NCI-H345 (cell line): ENCODE results near the gene ERC2.

ENCODE experiments used
- DNase-seq: peaks from one replicate; lab custom pipeline; 2025; lab: John Stamatoyannopoulos, UW

ERC2 gene

DNA sequence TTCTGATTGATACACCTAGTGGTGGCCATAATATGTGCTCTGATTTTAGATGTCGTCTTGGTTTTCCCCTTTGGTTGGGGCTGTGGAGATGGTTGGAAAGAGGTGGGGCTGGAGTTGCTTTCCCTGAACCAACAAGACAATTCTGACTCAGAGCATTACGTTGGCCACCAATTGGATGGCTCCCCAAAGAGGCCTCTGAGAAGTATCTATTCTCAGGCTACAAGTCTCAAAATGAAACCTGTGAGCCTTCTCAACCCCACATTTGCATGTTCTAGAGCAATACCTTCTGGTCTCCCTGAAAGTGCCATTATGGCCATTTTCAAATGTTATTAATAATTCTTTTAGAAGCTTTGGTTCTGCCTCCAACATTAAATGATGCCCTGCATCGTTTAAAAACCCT lies 792.8 kb downstream of the ERC2 start:
- no peak for DNase-seq

DNA sequence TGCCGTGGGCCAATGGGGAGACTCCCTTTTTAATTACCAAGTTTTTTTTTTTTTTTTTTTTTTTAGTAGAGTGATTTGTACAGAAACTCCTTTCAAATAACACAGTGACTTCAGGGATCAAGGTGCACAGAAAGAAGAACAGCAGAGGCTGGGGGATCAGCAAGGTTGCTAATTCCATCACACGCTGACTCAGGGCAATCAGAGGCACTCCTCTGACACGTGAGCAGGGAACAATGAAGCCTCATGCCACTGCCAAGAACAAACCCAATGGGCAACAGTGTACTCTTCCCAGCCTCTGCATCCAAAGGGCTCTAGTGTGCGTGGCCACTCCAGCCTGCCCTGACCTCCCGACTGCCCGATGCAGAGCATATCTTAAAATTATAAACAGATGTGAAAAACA lies 794.5 kb downstream of the ERC2 start:
- no peak for DNase-seq

DNA sequence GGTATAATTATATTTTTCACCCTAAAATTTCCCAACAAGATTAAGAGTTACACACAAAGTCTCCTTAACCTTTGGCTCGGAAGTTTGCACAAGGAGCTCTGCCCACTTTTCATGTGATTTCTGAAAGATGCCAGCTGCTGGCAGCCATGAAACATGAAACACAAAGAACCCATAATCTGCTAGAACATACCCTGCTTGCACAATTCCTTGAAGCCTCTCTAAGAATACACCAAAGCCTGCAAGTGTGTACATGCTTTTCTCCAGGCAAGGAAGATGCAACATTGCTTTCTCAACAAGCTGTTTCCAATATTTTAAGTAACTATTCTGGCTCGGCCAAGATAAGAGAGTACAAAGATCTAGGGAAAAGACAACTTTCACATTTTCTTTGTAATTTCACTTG lies 799.1 kb downstream of the ERC2 start:
- DNase-seq = no peak

- DNase-seq = no peak
Observed at GRCh38 chr3:55668359-55668758, 799.9 kb downstream of the ERC2 start.

GRCh38 chr3:55664387-55664786 lies 803.9 kb downstream of the ERC2 start:
- no peak for DNase-seq

GRCh38 chr3:55662683-55663082 lies 805.6 kb downstream of the ERC2 start:
- no peak for DNase-seq

- no peak for DNase-seq
Observed at GRCh38 chr3:55661571-55661970, 806.7 kb downstream of the ERC2 start.

DNA sequence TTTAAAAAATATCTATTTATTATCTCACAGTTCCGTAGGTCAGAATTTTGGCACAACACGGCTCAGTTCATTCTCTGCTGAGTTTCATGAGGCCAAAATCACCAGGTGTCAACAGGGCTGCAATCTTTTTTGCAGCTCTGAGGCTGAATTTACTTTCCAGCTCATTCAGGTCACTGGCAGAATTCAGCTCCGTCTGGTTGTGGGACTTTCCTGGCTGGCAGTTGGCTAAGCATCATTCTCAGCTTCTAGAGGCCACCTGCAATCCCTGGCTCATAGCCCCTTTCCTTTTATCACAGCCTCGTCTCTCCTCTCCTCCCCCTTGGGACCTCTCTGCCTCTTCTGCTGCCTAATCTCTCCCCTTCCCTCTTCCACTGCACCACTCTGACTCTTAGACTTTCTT lies 807.1 kb downstream of the ERC2 start:
- no peak for DNase-seq

DNA sequence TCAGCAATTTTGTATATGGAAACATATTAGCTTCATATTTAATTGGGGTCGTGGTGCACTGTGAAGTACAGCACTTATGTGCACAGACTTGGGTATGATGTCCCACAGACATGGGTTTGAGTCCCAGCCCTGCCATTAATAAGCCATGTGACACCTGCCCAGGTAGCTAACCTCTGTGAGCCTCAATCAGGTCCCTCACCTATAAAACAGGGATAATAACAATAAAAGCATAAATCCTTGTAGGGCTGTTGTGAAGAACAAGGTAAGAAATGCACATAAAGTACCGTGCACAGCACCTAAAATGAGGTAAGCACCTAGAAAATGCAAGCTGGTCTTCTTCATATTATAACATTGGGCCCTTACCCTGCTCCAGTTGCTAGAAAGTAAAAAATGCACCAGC lies 807.6 kb downstream of the ERC2 start:
- DNase-seq = no peak

GRCh38 chr3:55659701-55660100 lies 808.6 kb downstream of the ERC2 start:
- DNase-seq = no peak

DNA sequence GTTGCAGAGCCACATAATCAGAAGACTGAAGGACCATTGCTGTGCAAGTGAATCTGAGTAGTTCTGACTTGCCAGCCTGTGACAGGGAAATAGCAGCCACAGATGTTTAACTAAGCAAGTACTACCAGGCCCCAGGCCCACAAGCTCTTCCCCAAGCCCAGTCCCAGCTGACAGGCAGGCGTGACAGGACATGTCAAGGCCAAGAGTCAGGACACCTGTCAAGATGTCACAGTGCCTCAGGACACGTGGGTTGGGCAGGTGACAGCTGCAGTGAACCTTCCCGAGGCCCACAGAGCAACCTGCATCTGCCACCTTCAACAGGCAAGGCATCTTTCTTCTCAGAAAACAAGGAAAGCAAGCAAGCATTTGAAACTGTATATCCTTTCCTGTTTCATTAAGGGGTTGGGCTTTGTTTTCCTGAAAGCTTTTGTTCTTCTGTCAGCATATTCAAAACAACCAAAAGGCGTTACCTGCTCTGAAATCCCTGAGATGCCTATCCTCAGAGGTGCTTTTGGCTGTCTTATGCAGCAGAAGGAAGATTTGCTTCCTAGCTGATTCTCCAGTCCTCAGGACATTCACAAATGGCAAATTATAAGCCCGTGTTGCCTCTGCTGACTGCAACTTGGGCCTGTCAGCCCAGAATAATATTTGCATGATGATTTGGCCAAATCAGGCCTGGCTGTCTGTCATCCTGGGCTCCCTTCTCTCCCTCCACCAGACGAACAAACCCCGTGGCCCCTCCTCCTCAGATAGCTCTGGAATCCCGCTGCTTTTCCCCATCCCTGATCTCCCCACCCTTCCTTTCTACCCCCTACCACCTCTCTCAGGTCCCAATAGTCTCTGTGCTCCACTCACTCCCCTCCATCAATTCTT lies 809.3 kb downstream of the ERC2 start:
- DNase-seq = no peak

DNA sequence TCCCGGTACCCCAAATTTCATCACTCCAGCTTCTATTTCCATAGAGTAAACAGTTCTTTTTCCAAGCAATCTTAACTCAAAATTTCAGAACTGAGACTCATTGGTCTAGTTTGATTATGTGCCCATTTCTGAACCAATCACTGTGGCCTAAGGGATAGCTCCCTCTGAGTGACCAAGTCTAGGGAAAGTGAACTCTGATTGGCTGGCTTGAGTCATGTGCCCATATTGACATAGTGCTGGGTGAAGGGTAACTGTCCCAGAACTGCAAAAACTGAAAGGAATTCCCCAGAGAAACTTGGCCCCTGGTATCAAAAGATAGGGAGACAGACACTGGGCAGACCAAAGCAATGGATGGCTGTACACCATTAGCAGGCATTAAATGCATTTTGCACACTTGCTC lies 810.0 kb downstream of the ERC2 start:
- DNase-seq = no peak

GRCh38 chr3:55655544-55655943 lies 812.7 kb downstream of the ERC2 start:
- DNase-seq = no peak

DNA sequence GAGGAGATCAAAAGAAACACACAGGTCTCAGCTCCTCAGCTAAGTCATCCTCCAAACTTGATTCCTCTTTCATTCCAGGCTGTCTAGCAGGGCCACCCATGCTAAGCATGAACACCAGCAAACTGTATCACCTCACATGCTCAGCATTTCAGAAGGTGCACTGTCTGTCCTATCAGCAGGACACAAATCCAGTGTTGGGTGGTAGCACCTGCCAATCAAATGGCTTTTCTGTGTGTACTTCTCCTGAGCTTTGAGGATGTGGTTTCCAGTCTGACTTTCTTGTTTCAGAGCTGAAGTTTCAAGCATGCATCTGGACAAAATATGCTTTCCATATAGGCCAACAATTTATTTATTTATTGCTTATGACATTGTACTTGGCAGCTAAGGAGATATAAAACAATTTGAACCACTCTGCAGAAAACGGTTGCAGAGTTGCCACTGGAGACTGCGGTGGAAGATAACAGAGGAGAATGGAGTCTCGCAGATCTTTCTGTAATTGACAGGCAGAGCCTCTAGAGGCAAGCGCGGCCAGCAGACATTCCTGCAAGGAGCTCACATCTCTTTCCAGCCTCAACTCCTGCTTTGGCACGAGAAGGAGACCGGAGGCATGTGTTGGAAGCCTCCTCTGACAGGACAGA lies 814.0 kb downstream of the ERC2 start:
- DNase-seq = no peak

- no peak for DNase-seq
Observed at GRCh38 chr3:55651011-55651410, 817.3 kb downstream of the ERC2 start.

DNA sequence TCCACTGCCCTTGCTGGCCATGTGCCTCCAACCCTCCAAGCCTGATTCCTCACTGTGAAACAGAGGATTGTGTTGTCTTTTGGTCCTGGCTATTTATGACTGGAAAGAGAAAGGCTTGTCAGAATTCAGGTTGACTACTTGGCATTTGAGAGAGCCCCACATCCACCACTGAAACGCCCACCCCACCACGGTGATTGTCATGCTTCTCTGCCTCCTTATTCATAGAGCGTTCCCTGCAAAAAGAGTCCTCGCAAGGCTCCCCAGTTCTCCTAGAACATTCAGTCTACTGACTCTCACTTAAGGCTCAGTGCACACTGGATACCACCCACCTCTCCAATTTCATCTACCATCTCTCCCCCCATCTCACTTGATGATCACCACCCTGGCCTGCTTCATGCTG lies 818.3 kb downstream of the ERC2 start:
- DNase-seq = no peak

GRCh38 chr3:55649554-55649953 lies 818.7 kb downstream of the ERC2 start:
- no peak for DNase-seq

GRCh38 chr3:55648591-55649318 lies 819.5 kb downstream of the ERC2 start:
- no peak for DNase-seq

GRCh38 chr3:55647670-55648069 lies 820.6 kb downstream of the ERC2 start:
- no peak for DNase-seq

DNA sequence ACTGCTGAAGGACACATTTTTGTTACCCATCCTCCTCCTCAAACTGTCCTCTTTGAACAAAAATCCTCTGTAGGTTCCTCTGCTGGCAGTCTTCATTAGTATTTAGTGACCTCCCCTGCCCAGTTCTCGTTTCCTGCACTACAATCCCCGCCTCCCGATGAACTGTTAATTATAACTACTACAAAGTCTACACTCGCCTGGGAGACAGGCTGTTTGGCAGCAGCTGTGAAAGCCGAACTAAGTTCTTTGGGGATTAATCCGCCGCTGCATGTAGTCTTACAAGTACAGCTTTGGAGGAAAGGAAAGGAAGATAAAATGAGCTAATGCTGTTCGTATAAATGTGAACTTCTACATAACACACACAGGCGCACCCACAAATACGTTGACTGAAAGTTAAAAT lies 821.2 kb downstream of the ERC2 start:
- DNase-seq = no peak

GRCh38 chr3:55646121-55646520 lies 822.1 kb downstream of the ERC2 start:
- DNase-seq = no peak

- DNase-seq = no peak
Observed at GRCh38 chr3:55645422-55645821, 822.8 kb downstream of the ERC2 start.

DNA sequence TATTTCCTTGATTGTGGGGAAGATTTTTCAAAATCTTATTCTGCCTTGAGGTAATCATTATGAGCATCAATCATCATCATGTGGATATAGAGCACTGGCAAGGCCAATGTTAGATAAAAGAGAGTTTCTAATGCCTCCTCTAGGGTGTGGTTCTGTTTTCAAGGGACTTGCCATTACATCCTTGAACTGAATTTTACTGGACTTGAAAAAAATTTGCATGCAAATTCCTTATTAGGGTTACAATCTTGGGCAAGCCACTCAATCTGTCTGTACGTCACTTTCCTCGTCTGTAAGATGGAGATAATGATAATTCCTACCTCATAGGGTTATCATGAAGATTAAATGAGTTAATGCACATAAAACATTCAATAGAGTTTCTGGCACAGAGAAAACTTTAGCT lies 825.0 kb downstream of the ERC2 start:
- DNase-seq = no peak
